A549 (cell line): Measurements from ENCODE around the gene CCDC57. TPM values are rescaled to one million over a fixed set of nuclear protein-coding genes. Genes with fewer than 3 reads are reported as not detected.

Experiments
- ATAC-seq, 2 experiments: fragments of 200-7000 bp in 1 of 2; fragments of >200 bp in 1 of 2; cut with Nextera tagmentation in 1 of 2; cut with Tn5 transposase in 1 of 2; 3 replicates each; pipeline versions ENCODE4 v1.8.0 to v1.9.1; 2018 to 2020; ENCODE audit warnings: mild to moderate bottlenecking in 1 of 2, moderate library complexity in 1 of 2
- CTCF ChIA-PET: fragments of 300-600 bp; sonication (Branson Sonifier 250); formaldehyde crosslinking; extraction: SDS; loops from one replicate; lab custom pipeline; 2021; ENCODE audit warnings: antibody characterized with exemption, inconsistent platforms; lab: Yijun Ruan, JAX
- POLR2A ChIA-PET: fragments of 350-600 bp; formaldehyde crosslinking; extraction: SDS; loops from one replicate; lab custom pipeline; 2021; ENCODE audit warnings: antibody characterized with exemption, inconsistent platforms; lab: Yijun Ruan, JAX
- DNase-seq, 2 experiments: peaks; one replicate each; pipeline versions ENCODE4 v3.0.0 to v3.0.0-alpha.2; 2011 to 2016; ENCODE audit warnings: low read depth in 1 of 2, low spot score in 1 of 2
- FAIRE-seq: peaks from 2 replicates; lab custom pipeline; 2011; peaks lifted over from hg19 to GRCh38; lab: Jason Lieb, UNC
- H3K27ac ChIP-seq, 2 experiments: fragments of >200 bp; sonication (Bioruptor Twin); formaldehyde crosslinking; 3 replicates each; pipeline ENCODE4 v1.5.1; 2016 to 2017
- H3K4me1 ChIP-seq: fragments of >200 bp; sonication (Bioruptor Twin); formaldehyde crosslinking; 3 replicates; pipeline ENCODE4 v1.6.1; 2016
- H3K4me2 ChIP-seq: fragments of >200 bp; sonication (Bioruptor Twin); formaldehyde crosslinking; 3 replicates; pipeline ENCODE4 v1.6.1; 2016
- H3K4me3 ChIP-seq: fragments of >200 bp; sonication (Bioruptor Twin); formaldehyde crosslinking; 3 replicates; pipeline ENCODE4 v1.5.1; 2016
- H3K9me3 ChIP-seq: fragments of >200 bp; sonication (Bioruptor Twin); formaldehyde crosslinking; 3 replicates; pipeline ENCODE4 v1.6.1; 2016
- ATOH8 ChIP-seq: fragments of 250-450 bp; sonication (Bioruptor Pico); IDR thresholded peaks from 2 replicates; pipeline ENCODE4 v1.5.0; 2020; ENCODE audit warnings: low read depth, mild to moderate bottlenecking, moderate library complexity
- EHF ChIP-seq: fragments of 250-450 bp; sonication (Bioruptor Pico); IDR thresholded peaks from 2 replicates; pipeline ENCODE4 v1.5.0; 2020; ENCODE audit warnings: mild to moderate bottlenecking
- EHMT2 ChIP-seq: fragments of 200-600 bp; sonication (generic); IDR thresholded peaks from 2 replicates; pipeline ENCODE4 v1.6.1; 2016; ENCODE audit warnings: antibody characterized with exemption, low read depth, mild to moderate bottlenecking, moderate library complexity
- EP300 ChIP-seq, 2 experiments: fragments of >200 bp; sonication (Bioruptor Twin); formaldehyde crosslinking; IDR thresholded peaks; 2 replicates in 1 of 2; 3 replicates in 1 of 2; pipeline ENCODE4 v1.6.1; 2016 to 2017
- FOSB ChIP-seq: fragments of 250-450 bp; sonication (Bioruptor Pico); IDR thresholded peaks from 2 replicates; pipeline ENCODE4 v1.5.0; 2020; ENCODE audit warnings: mild to moderate bottlenecking, moderate library complexity
- FOSL2 ChIP-seq, 2 experiments: fragments of 450-650 bp in 1 of 2; fragments of >200 bp in 1 of 2; sonication (Bioruptor Twin) in 1 of 2; formaldehyde crosslinking; IDR thresholded peaks; 2 replicates each; pipeline versions ENCODE4 v1.5.0 to v1.6.1; 2016 to 2020; ENCODE audit warnings: mild to moderate bottlenecking in 1 of 2, moderate library complexity in 1 of 2
- HOXB13 ChIP-seq: fragments of 250-450 bp; sonication (Bioruptor Pico); IDR thresholded peaks from 2 replicates; pipeline ENCODE4 v1.5.0; 2020; ENCODE audit warnings: low read depth, mild to moderate bottlenecking, moderate library complexity
- JUN ChIP-seq, 2 experiments: fragments of >200 bp; sonication (Bioruptor Twin); formaldehyde crosslinking; IDR thresholded peaks; 2 replicates in 1 of 2; 3 replicates in 1 of 2; pipeline ENCODE4 v1.6.1; 2016 to 2017
- MAFK ChIP-seq: fragments of 450-650 bp; IDR thresholded peaks from 2 replicates; pipeline ENCODE4 v1.6.1; 2014; ENCODE audit not compliant: partially characterized antibody
- MYC ChIP-seq: IDR thresholded peaks from 2 replicates; pipeline ENCODE4 v1.6.1; 2012; ENCODE audit warnings: mild to moderate bottlenecking, inconsistent platforms, low read length, improper control_type of control experiment, borderline replicate concordance
- RAD21 ChIP-seq, 2 experiments: fragments of >200 bp in 1 of 2; sonication (Bioruptor Twin) in 1 of 2; formaldehyde crosslinking in 1 of 2; IDR thresholded peaks in 1 of 2; conservative IDR thresholded peaks in 1 of 2; 2 replicates in 1 of 2; 3 replicates in 1 of 2; pipeline ENCODE4 v1.6.1; 2012 to 2018; ENCODE audit warnings: inconsistent platforms in 1 of 2
- RCOR1 ChIP-seq: fragments of 150-350 bp; IDR thresholded peaks from 2 replicates; pipeline ENCODE4 v1.6.1; 2014; ENCODE audit warnings: antibody characterized with exemption, low read length, low read depth
- RFX5 ChIP-seq: fragments of 450-650 bp; IDR thresholded peaks from 2 replicates; pipeline ENCODE4 v1.7.1; 2014; ENCODE audit warnings: antibody characterized with exemption, mild to moderate bottlenecking, moderate library complexity
- RNF2 ChIP-seq: fragments of 200-600 bp; sonication (generic); IDR thresholded peaks from 2 replicates; pipeline ENCODE4 v1.6.1; 2016; ENCODE audit warnings: low read depth, mild to moderate bottlenecking, antibody characterized with exemption, moderate library complexity, borderline replicate concordance
- TP53 ChIP-seq: fragments of 250-450 bp; sonication (Bioruptor Pico); IDR thresholded peaks from 2 replicates; pipeline ENCODE4 v1.5.0; 2021; ENCODE audit warnings: mild to moderate bottlenecking, moderate library complexity
- USF2 ChIP-seq: fragments of 450-650 bp; IDR thresholded peaks from 2 replicates; pipeline ENCODE4 v1.6.1; 2014; ENCODE audit warnings: antibody characterized with exemption
- ZC3H11A ChIP-seq: fragments of 450-650 bp; IDR thresholded peaks from 2 replicates; pipeline ENCODE4 v1.6.1; 2014; ENCODE audit warnings: antibody characterized with exemption, mild to moderate bottlenecking
- ZSCAN20 ChIP-seq: fragments of 250-450 bp; sonication (Bioruptor Pico); IDR thresholded peaks from 2 replicates; pipeline ENCODE4 v1.8.0; 2022; ENCODE audit warnings: mild to moderate bottlenecking, moderate library complexity
- WGBS: methylation state at CpG from one replicate; pipeline ENCODE4 v1.1.6; 2017; ENCODE audit errors: missing lambda C conversion rate; 5-methylcytosine and 5-hydroxymethylcytosine counted together
- polyA plus RNA-seq, 4 experiments: library from polyadenylated mRNA; depleted of rRNA in 3 of 4; stranded (reverse); fragments of >200 nt; fragmentation: RNase III in 1 of 4; extraction: RNeasy Plus Mini Kit Qiagen cat#74134 plus additional on column Dnase treatment in 1 of 4; gene quantifications; 2 replicates in 3 of 4; 3 replicates in 1 of 4; pipeline ENCODE4 v1.2.3, GENCODE V29; 2011 to 2017
- TF ChIP-seq, protein P1 (sequence below): IDR thresholded peaks from 2 replicates; pipeline ENCODE4 v1.6.1; 2012
- TF ChIP-seq, protein P2 (sequence below): fragments of 150-350 bp; IDR thresholded peaks from 2 replicates; pipeline ENCODE4 v1.6.1; 2014; ENCODE audit warnings: low read depth, mild to moderate bottlenecking, low read length

CCDC57 gene
- polyA plus RNA-seq, 2 of the 4 experiments (the other 2 are of a cell fraction), result 18.2 to 18.5 TPM

DNA sequence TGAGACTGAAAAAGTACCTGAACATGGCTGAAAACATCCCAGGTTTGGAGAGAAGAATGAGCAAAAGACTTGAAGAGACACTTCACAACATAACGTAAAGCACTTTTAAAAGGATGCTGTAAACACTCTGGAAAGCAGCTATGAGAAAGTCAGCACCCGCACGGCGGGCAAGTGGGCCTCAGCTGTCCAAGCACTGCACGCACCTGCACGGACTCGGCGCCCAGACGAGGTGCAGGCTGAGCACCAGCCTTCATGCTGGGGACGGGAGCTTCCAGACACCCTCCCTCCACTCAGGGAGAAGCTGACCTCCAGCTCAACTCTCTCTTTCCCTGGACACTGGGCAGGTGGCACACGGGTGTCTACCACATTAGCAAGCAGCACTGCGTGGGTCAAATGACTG, 13.1 kb downstream of the CCDC57 start:
- ATAC-seq (no peak), DNase-seq (no peak), FAIRE-seq (no peak)
- H3K9me3 ChIP-seq, result no peaks in the 10 kb centered on the region
- 94% methylated on average over 12 of the region's 12 CpGs for WGBS
- no peak overlapping the region for H3K27ac ChIP-seq
- ChIA-PET POLR2A (interaction anchor here (0.6 kb wide), 1 partner anchor 231 kb away, joined by 3 read pairs; no protein-coding TSS in a partner anchor), CTCF (interaction anchor here (1.2 to 2.4 kb wide), 4 partner anchors 9 to 215 kb away, joined by 3 to 7 read pairs (median 4); no protein-coding TSS in a partner anchor)
- H3K4me2 ChIP-seq, result no peak overlapping the region
- TF ChIP-seq ATOH8 (CRISPR knock-in tag) (no peak), USF2 (no peak)
- no peak overlapping the region for H3K4me3 ChIP-seq
- peaks cover 2% of the 10 kb centered on the region for H3K4me1 ChIP-seq

DNA sequence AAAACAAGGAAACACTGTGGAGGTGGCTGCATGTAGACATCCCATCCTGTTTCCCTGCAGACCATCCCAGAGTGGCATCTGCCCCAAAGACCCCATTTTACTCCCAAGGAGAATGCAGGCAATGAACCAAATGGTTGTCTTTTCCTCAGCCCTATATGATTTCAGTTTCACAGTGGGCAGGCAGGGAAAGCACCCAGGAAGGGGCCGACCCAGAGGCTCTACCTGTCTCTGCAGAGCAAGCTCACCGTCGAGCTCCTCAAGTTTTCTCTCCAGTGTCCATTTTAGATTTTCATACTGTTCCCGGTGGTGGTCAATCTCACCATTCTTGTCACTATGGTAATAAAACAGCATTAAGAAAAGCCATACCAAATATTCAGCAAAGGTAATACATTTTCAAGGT, 14.6 kb downstream of the CCDC57 start:
- Histone ChIP-seq H3K4me1 (no peaks in the 10 kb centered on the region), H3K4me2 (no peak overlapping the region), H3K4me3 (no peak overlapping the region), H3K9me3 (no peaks in the 10 kb centered on the region), H3K27ac (no peak overlapping the region)
- ChIA-PET POLR2A (interaction anchor here (1.0 kb wide), 1 partner anchor 8 kb away, joined by 3 read pairs; no protein-coding TSS in a partner anchor), CTCF (interaction anchor here (0.9 to 2.0 kb wide), 3 partner anchors 8 to 216 kb away, joined by 3 to 6 read pairs (median 5); no protein-coding TSS in a partner anchor)
- ATAC-seq (no peak), DNase-seq (no peak), FAIRE-seq (no peak)
- WGBS, result 89% methylated on average over 4 of the region's 4 CpGs
- TF ChIP-seq RFX5 (no peak), MYC (no peak), RNF2 (no peak), HOXB13 (CRISPR knock-in tag) (no peak), RAD21 (conservative IDR thresholded peaks at IDR 0.05 in 1 of 2, IDR thresholded peaks at IDR 0.05 in 1 of 2) (no peak), FOSB (CRISPR knock-in tag) (no peak), ZC3H11A (no peak)

DNA sequence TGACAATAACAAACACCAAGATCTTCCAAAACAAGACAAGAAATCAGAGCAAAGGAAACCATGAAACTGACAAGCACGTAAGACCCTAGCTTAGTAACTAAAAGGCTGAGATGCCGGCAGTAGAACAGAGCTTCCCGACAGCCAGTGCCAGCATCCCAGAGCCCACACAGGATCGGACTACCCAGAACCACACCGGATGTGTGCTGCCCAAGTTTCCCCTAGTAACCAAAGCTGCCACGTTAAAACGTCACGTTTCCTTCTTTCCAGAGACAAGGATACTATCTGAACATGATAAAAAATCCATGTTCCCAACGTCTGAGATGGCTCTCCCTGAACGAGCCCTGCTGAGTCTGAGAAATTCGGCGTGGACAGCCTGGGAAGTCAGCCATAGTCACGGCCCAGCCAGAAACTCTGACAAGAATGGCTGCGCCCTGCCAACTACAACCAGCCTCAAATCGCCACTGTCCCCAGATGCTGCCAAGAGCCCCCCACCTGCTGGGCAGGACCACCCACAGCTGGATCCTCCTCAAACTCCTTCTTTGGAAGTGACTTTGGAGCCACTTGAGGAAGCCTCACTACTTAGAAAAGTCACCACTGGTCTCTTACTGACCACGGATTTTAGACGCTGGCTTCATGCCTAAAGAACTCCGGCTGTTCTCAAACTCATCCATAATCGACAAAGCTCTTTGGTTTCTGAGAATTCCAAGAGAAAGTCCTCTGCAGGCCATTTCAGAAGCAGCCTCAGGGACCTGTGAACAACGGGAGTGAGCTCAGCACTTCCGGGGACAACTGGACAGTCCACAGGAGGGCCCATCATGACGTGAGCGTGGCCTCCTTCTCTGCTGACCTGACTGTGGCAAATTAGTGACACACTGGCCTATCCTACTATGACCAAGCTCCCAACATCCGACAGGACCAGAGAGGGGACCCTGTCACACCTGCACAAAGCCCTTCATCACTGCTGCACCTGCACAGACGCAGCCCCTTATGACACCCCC, 16.7 kb downstream of the CCDC57 start:
- POLR2A ChIA-PET, result no interaction called here

More for the DNA sequence above, 16.7 kb downstream of the CCDC57 start:
- TF ChIP-seq MYC (no peak), MAFK (no peak), TP53 (no peak), EP300 (IDR thresholded peaks at IDR 0.05) (no peak), EHMT2 (no peak), FOSL2 (IDR thresholded peaks at IDR 0.05) (no peak), FOSL2 (CRISPR knock-in tag; IDR thresholded peaks at IDR 0.05) (no peak), EHF (CRISPR knock-in tag) (no peak), ZSCAN20 (CRISPR knock-in tag) (no peak), HOXB13 (CRISPR knock-in tag) (no peak), RCOR1 (no peak), JUN (IDR thresholded peaks at IDR 0.05) (no peak)
- TF ChIP-seq, protein P1, sequence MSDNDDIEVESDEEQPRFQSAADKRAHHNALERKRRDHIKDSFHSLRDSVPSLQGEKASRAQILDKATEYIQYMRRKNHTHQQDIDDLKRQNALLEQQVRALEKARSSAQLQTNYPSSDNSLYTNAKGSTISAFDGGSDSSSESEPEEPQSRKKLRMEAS, result no peak
- TF ChIP-seq, protein P2, sequence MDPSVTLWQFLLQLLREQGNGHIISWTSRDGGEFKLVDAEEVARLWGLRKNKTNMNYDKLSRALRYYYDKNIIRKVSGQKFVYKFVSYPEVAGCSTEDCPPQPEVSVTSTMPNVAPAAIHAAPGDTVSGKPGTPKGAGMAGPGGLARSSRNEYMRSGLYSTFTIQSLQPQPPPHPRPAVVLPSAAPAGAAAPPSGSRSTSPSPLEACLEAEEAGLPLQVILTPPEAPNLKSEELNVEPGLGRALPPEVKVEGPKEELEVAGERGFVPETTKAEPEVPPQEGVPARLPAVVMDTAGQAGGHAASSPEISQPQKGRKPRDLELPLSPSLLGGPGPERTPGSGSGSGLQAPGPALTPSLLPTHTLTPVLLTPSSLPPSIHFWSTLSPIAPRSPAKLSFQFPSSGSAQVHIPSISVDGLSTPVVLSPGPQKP, result no peak
- Histone ChIP-seq H3K9me3 (no peaks in the 10 kb centered on the region), H3K4me1 (no peaks in the 10 kb centered on the region), H3K4me2 (no peak overlapping the region), H3K4me3 (no peak overlapping the region), H3K27ac (no peak overlapping the region)
- CTCF ChIA-PET, result interaction anchor here (1.2 to 6.3 kb wide), 4 partner anchors 9 to 105 kb away, joined by 3 to 37 read pairs (median 5); no protein-coding TSS in a partner anchor
- 86% methylated on average over 25 of the region's 25 CpGs for WGBS
- no peak for FAIRE-seq
- ATAC-seq, result no peak; a peak in 1 of 6 replicates
- DNase-seq, result no peak
